ENCODE results near the gene SPINK4. TPM values are rescaled to one million over a fixed set of nuclear protein-coding genes. Genes with fewer than 3 reads are reported as not detected.

The SPINK4 gene
- polyA plus RNA-seq, 1 donor (not counting 4 experiments of a cell fraction or from before 2014, with no cell fraction given) = not detected

DNA sequence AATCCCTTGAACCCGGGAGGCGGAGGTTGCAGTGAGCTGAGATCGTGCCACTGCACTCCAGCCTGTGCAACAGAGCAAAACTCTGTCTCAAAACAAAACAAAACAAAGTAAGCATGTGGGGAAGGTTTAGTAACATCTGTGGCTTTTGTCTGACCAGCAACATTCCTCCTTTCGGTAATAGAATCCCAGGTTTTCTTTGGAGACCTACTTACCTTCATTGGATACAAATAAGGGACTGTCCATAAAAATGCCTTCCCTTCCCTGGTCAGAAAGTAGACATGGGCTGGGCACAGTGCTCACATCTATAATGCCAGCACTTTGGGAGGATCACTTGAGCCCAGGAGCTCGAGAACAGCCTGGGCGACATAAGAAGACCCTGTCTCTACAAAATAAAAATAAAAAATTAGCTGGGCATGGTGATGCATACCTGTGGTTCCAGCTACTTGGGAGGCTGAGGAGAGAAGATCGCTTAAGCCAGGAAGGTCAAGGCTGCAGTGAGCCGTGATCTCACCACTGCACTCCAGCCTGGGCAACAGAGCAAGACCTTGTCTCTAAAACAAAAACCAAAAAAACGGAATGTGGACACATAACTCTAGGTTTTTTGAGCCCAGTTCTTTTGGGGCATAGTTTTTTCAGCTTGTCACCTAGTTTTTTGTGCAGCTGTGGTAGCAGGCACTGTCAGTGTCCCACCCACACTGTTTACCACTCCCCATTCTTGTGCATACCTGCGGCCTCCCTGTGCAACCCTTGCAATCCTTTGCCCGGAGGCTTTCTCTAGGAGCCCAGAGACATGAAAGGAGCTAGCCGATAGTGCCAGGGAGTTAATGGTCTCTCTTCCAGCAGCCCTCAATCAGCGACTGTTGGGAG lies 9.0 kb upstream of the SPINK4 start:
- Histone ChIP-seq H3K4me3 (ENCODE audit: control insufficient read depth in 2 of 3, extremely low read depth in 1 of 3, insufficient read depth in 2 of 3, low read depth in 1 of 3, low read length in 3 of 3) (no peak overlapping the region), H3K9me1 (ENCODE audit: control insufficient read depth, extremely low read depth, insufficient read depth, low read length) (no peaks in the 10 kb centered on the region), H3K4me1 (ENCODE audit: control insufficient read depth, extremely low read depth, insufficient read depth, low read length) (peaks cover 77% of the 10 kb centered on the region), H3K79me2 (ENCODE audit: control insufficient read depth, insufficient read depth, low read length) (no peaks in the 10 kb centered on the region), H3K9ac (ENCODE audit: control insufficient read depth, extremely low read depth, insufficient read depth, low read length) (peak overlapping the region; percentile 17), H3K27me3 (ENCODE audit: control insufficient read depth, extremely low read depth, insufficient read depth, low read length) (no peaks in the 10 kb centered on the region), H2AFZ (ENCODE audit: control insufficient read depth, low read length) (no peak overlapping the region), H3K27ac (ENCODE audit: control insufficient read depth, insufficient read depth, low read length) (peak overlapping the region; percentile 65), H4K20me1 (ENCODE audit: control insufficient read depth, extremely low read depth, insufficient read depth, low read length) (no peaks in the 10 kb centered on the region), H3K9me3 (ENCODE audit: control insufficient read depth, low read depth, low read length) (no peaks in the 10 kb centered on the region), H3K36me3 (ENCODE audit: control insufficient read depth in 2 of 2, extremely low read depth in 1 of 2, insufficient read depth in 2 of 2, low read length in 2 of 2) (no peaks in the 10 kb centered on the region), H3K4me2 (ENCODE audit: control insufficient read depth, extremely low read depth, insufficient read depth, low read depth, low read length) (peak overlapping the region; percentile 67)
- FAIRE-seq (peak; percentile 65), DNase-seq (ENCODE audit: low read depth, low spot score) (no peak)
- dilution Hi-C loops (cut with MboI; ENCODE audit: extremely low pct_ligation_motif_present, low sequenced_read_pairs) = no loop called here
- no peak for TF ChIP-seq EZH2 (IDR thresholded peaks at IDR 0.05; ENCODE audit: low read length)
- TF ChIP-seq, protein P1, sequence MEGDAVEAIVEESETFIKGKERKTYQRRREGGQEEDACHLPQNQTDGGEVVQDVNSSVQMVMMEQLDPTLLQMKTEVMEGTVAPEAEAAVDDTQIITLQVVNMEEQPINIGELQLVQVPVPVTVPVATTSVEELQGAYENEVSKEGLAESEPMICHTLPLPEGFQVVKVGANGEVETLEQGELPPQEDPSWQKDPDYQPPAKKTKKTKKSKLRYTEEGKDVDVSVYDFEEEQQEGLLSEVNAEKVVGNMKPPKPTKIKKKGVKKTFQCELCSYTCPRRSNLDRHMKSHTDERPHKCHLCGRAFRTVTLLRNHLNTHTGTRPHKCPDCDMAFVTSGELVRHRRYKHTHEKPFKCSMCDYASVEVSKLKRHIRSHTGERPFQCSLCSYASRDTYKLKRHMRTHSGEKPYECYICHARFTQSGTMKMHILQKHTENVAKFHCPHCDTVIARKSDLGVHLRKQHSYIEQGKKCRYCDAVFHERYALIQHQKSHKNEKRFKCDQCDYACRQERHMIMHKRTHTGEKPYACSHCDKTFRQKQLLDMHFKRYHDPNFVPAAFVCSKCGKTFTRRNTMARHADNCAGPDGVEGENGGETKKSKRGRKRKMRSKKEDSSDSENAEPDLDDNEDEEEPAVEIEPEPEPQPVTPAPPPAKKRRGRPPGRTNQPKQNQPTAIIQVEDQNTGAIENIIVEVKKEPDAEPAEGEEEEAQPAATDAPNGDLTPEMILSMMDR (optimal IDR thresholded peaks at IDR 0.05 in 1 of 3, IDR thresholded peaks at IDR 0.05 in 1 of 3, conservative IDR thresholded peaks at IDR 0.05 in 1 of 3; ENCODE audit: extremely low read depth in 1 of 3, insufficient read depth in 2 of 3, low read length in 3 of 3) = no peak

DNA sequence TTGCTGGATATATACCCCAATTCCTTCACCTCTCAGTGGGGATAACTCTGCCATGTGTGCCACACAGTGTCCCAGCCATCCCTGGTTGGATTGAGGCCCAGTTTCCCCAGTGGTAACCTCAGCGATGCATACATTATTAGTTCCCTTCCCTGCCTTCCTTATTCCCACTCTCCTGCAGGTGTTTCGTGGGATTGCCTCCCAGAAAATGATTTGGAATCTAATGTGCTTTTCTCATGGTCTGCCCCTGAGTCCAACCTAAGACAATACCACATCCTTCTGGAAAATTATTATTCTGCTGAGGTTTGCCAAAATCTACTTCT lies 8.4 kb upstream of the SPINK4 start:
- peaks cover 80% of the 10 kb centered on the region for H3K4me1 ChIP-seq (ENCODE audit: control insufficient read depth, extremely low read depth, insufficient read depth, low read length)
- H3K4me2 ChIP-seq (ENCODE audit: control insufficient read depth, extremely low read depth, insufficient read depth, low read depth, low read length) = peak overlapping the region; percentile 67
- no peak for FAIRE-seq

More for the DNA sequence above, 8.4 kb upstream of the SPINK4 start:
- Histone ChIP-seq H4K20me1 (ENCODE audit: control insufficient read depth, extremely low read depth, insufficient read depth, low read length) (no peaks in the 10 kb centered on the region), H3K79me2 (ENCODE audit: control insufficient read depth, insufficient read depth, low read length) (no peaks in the 10 kb centered on the region), H2AFZ (ENCODE audit: control insufficient read depth, low read length) (no peak overlapping the region), H3K27me3 (ENCODE audit: control insufficient read depth, extremely low read depth, insufficient read depth, low read length) (no peaks in the 10 kb centered on the region), H3K27ac (ENCODE audit: control insufficient read depth, insufficient read depth, low read length) (peak overlapping the region; percentile 65), H3K36me3 (ENCODE audit: control insufficient read depth in 2 of 2, extremely low read depth in 1 of 2, insufficient read depth in 2 of 2, low read length in 2 of 2) (no peaks in the 10 kb centered on the region), H3K9me1 (ENCODE audit: control insufficient read depth, extremely low read depth, insufficient read depth, low read length) (no peaks in the 10 kb centered on the region), H3K9ac (ENCODE audit: control insufficient read depth, extremely low read depth, insufficient read depth, low read length) (peak overlapping the region; percentile 17), H3K4me3 (ENCODE audit: control insufficient read depth in 2 of 3, extremely low read depth in 1 of 3, insufficient read depth in 2 of 3, low read depth in 1 of 3, low read length in 3 of 3) (no peak overlapping the region), H3K9me3 (ENCODE audit: control insufficient read depth, low read depth, low read length) (no peaks in the 10 kb centered on the region)
- no peak for DNase-seq (ENCODE audit: low read depth, low spot score)
- dilution Hi-C loops (cut with MboI; ENCODE audit: extremely low pct_ligation_motif_present, low sequenced_read_pairs) = no loop called here
- TF ChIP-seq, protein P1 (optimal IDR thresholded peaks at IDR 0.05 in 1 of 3, IDR thresholded peaks at IDR 0.05 in 1 of 3, conservative IDR thresholded peaks at IDR 0.05 in 1 of 3; ENCODE audit: extremely low read depth in 1 of 3, insufficient read depth in 2 of 3, low read length in 3 of 3) = no peak
- TF ChIP-seq EZH2 (IDR thresholded peaks at IDR 0.05; ENCODE audit: low read length) = no peak
